Left renal cortex interstitium (tissue), 4 donors: ENCODE results near the gene PORCN. TPM values are rescaled to one million over a fixed set of nuclear protein-coding genes. Genes with fewer than 3 reads are reported as not detected.
A peak's percentile ranks its signal among the peaks of the same experiment; 100 is the strongest.

ENCODE experiments used
- DNase-seq, 4 donors: peaks; one replicate each; pipeline ENCODE4 v3.0.0-alpha.2; 2013; ENCODE audit warnings: low read depth in 4 of 4, low spot score in 2 of 4, missing footprints in 1 of 4
- polyA plus RNA-seq, 4 donors: library from polyadenylated mRNA; unstranded; fragments of 120-200 nt; gene quantifications; one replicate each; pipeline ENCODE4 v1.2.1, GENCODE V29; 2013; ENCODE audit not compliant: insufficient read length in 4 of 4

The PORCN gene
- 10 to 100 TPM in 1 of 4 donors, 1 to 10 TPM in 3; 6.6 to 11.0 (median 9.0) TPM for polyA plus RNA-seq

DNA sequence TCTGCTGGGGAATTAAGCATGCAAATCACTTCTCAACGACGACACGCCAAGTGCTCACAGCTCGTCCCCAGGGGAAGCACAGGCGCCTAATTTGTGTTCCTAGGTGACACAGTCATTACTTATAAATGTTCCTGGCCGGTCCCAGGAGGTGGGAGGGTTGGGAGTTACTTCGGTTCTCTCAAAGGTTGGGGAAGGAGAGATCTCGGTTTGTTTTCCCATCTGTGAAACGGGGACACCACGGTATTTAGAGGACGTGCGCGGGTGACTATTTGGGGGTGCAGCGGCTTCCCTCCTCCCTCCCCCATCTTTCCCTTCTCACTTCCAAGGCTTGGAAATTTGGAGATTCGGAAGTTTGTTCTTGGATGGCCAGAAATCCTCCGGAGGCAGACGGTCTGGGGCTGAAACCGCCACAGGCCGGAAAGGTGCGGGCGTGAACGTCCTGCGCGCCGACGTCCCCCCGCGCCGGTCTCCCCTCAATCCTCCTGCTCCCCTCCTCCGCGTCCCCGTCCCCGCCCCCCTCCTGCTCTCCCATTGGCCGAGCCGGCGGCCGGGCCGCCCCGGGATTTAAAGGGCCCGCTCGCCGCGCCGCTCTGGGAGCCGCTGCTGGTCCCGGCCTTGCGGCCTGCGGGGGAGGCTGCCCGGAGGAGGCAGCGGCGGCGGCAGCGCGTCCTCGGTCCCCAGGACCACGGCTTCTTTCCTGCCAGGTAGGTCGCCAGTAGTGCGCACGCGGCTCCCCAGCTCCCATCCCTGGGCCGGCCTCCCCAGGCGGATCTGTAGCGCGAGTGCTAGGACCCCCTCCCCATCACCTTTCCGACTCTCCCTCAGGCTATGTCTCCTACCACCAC, at the start of gene PORCN:
Gene PORCN, plus strand, starts transcription at position 593 of the 845 bp plus-strand sequence. CDS start 829 bp downstream, outside the sequence.
- DNase-seq: peak in 2 of 4 donors; percentile 24 to 55

- DNase-seq: no peak
These were observed 49.3 kb upstream of the PORCN start for GRCh38 chrX:48459483-48459882.

DNA sequence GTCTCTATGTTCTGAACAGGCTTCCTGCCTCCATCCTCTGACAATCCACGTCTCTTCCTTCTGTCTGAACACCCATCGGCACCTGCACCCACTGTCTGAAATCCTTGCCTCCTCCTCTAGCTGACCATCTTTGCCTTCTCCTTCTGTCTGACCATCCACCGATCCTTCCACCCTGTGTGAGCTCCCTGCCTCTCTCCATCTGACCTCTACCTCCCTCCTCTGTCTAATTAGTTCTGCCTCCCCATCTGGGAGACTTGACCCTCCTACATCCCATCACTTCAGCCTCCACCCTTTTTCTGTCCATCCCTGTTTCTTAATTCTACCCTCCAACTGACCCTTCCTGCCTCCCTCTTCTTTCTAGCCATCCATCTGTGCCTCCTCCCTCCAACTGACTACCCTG, 48.8 kb upstream of the PORCN start:
- no peak for DNase-seq

DNA sequence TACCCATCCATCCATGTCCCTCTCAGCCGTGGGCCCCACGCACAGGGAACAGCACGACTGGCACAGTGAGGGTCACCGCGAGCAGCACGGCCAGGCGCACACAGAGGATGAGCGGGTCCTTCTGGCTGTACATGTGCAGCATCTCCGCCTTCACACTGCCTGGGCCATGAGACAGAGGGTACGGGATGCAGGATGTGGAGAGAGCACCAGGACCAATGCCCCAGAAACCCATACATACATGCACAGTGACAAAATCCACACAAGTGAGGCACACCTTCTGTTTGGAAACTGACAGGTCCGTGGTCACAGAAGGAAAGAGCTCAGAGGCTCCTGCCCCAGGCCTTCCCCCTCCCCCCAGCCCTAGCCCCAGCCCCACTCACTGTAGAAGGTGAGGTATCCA, 48.2 kb upstream of the PORCN start:
- DNase-seq: no peak

DNA sequence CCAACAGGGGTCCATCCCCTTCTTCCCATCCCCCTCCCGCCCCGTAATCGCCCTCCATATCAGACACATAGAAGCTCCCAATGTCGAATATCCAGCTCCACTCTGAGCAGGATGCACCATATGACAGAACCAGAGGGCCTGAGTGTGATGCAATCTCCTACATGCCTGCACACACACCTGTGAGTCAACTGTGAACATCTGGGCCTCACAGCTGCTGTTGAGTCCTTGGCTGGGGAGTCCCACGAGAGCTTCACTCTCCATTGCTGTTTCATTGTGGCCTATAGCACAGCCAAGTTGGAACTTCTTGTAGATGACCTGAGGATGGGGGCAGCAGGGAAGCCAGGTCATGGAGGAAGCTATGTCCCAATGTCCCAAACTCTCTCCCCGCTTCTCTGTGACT, 47.0 kb upstream of the PORCN start:
- no peak for DNase-seq

DNA sequence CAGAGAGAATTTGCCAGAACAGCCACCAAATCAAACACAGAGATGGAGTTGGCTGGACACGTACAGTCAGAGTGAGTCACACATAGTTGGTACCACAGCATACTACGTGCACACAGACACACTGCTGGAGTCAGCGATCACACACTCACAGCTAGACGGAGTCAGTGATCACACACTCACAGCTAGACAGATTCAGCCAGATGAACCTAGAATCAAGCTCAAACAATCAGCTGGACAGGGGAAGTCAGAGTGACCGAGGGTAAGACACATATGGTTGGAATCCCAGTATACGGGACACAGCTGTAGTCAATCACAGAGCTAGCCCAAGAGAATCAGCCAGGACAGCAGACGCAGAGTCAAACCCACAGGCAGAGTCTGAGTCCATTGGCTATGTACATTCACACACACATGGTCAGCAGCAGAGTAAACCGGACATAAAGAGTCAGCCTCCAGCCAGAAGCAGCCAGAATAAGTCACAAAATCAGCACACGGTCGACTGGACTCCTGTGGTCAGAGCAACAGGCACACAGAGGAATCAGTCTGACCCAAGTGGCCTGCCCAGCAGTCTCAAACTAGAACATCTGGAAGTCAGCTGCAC, 43.4 kb upstream of the PORCN start:
- no peak for DNase-seq

- DNase-seq: no peak
These were observed 42.1 kb upstream of the PORCN start for GRCh38 chrX:48466696-48467095.

DNA sequence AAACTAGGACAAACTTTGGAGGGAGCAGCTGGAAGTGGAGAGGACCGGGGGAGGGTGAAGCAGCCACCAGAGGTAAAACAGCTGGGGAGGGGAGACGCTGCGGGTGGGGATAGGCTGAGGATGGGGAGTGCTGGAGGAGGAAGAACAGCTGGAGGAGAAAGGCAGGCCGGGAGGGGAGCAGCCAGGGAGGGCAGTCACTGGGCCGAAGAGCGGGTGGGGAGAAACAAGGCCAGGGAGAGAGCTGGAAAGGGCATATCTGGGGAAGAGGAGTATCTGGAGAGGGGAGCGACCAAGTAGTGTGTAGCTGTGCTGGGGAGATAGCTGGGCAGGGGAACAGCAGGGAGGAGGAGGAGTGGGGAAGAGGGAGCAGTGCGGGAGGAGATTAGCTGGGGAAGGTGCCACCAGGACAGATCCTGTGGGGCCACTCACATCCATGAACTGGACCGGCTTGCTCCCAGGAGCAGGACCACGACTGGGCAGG, 41.5 kb upstream of the PORCN start:
- DNase-seq: no peak

- DNase-seq: no peak
These were observed 40.5 kb upstream of the PORCN start for GRCh38 chrX:48468247-48468671.

GRCh38 chrX:48468693-48469691, 39.8 kb upstream of the PORCN start:
- no peak for DNase-seq

DNA sequence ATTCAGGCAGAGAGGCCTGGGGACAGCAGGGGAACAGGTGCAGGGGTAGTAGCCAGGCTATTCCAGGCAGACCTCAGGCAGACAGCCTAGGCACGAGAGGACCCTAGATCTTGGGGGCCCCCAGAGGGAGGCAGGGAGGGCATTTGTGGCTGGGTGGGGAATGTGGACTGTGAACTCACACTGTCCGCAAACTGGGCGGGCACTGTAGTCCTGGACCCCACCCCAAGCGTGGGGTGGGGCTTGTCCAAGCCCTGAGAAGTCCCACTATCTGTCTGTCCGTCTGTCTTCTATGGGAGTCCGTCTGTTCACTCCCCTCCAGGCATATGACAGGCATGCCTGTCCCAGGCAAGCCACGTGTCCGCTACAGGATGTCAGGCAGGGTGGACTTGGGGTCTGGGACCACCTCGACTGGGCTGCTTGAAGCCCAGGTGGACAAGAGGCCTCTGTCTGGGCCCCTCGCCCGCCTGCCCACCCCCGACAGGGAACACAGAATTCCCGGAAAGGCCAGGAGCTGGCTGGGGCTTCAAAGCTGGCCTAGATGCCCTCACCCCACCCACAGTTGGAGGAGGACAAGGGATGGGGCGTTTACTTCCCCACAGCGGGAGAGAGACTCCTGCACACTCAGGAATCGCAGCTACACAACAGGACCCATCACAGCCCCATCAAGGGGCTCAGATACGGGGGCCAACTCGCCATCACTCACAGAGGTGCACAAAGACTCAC, 38.5 kb upstream of the PORCN start, which contains the start of gene SLC38A5:
Gene SLC38A5, minus strand, starts transcription at position 151 of the 723 bp plus-strand sequence. CDS start 2,336 bp downstream, outside the sequence.
- DNase-seq: no peak

- no peak for DNase-seq
These were observed 38.0 kb upstream of the PORCN start for GRCh38 chrX:48470833-48471118.

DNA sequence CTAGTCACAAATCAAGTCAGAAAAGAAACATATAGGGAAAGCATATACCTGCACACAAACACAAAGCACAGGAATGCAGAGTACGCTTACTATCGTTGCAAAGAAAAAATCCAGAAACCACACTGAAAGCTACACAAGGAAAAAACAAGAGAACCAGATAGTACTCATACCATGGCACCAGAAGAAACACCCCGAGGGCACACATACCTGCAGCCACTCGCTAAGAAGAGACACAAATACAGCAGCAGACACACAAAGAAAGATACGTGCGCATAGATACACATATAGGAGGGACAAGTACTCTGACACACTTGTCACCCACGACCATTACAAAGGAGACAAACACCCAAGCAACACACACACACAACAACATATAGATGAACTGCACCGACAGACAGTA, 37.3 kb upstream of the PORCN start:
- DNase-seq: no peak

DNA sequence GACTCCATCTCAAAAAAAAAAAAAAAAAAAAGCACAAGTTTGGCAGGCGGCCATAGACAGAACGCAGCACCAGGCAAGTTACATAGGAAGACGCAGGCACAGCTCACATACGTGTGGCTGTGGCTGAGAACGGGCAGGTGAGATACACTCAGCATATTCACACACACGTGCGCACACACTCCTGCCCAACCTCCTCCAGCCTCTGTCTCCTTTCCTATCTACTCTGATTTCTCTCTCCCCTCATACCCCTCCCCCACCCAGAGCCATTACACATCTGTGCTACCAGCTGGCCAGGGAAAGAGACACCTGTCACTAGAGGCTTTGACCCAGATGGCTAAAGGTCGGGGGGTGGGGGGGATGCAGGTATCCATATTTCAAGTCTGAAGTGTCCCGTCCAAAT, 36.6 kb upstream of the PORCN start:
- no peak for DNase-seq

DNA sequence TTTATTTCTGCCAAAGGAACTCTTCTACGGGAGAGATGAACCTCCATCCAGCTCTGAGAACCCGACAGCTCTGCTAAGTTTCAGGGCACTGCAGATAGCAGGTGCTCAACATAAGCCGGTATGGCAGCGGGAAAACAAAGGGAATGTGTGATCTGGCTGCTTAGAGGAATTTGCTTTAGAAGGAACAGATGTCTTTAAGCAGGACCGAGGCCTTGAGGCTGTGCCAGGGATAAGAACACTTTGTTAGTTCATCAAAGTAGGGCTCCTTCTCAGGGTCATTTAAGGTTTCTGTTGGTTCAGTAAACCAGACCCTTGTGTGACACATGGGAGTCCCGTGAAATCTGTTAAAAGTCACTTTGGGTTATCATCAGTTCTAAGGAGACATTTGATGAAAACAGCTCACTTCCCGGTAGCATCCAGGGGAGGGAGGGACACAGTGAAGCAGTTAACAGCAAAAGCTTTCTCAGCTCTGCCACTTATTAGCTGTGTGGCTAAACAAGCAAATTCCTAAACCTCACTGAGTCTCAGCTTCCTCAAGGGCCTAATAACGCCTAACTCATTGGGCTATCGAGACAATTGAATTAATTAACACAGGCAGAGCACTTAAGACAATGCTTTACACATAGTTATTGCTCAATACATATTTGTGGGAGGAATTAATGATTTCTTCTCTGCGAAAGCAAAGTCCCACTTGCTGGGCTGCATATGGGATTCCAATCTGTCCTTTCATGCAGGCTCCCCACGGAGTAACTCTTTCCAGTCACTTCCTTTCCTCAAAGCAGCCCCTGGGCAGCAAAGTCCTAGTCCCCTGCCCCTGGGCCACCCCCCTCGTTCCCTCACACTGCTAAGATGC, 35.7 kb upstream of the PORCN start:
- no peak for DNase-seq

GRCh38 chrX:48473704-48473990, 35.1 kb upstream of the PORCN start:
- no peak for DNase-seq

GRCh38 chrX:48474127-48474526, 34.7 kb upstream of the PORCN start:
- no peak for DNase-seq

DNA sequence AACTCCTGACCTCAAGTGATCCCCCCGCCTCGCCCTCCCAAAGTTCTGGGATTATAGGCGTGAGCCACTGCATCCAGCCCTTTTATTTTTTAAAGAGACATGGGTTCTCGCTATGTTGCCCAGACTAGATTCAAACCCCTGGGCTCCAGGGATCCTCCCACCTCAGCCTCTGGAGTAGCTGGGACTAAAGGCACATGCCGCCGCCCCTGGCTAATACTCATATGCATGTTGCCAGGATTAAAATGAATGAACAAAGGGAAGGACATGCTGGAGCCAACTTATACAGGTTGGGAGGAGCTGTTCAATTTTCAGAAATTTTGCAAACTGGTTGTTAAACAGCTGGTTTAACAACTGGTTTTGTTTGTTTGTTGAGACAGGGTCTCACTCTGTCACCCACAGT, 34.2 kb upstream of the PORCN start:
- DNase-seq: no peak

- DNase-seq: no peak
These were observed 33.5 kb upstream of the PORCN start for GRCh38 chrX:48475296-48475695.
